Keratinocyte (primary cell): Measurements from ENCODE around the gene FBN1. TPM values are rescaled to one million over a fixed set of nuclear protein-coding genes. Genes with fewer than 3 reads are reported as not detected.

ENCODE experiments used
- DNase-seq: peaks from one replicate; pipeline ENCODE4 v3.0.0-alpha.2; 2011; ENCODE audit warnings: low read depth, missing footprints, low spot score
- FAIRE-seq: peaks from 2 replicates; lab custom pipeline; 2011; peaks lifted over from hg19 to GRCh38; lab: Jason Lieb, UNC
- H2AFZ ChIP-seq: 2 replicates; pipeline ENCODE4 v1.6.0; 2012; ENCODE audit warnings: low read length, control low read depth, inconsistent platforms; ENCODE audit not compliant: control insufficient read depth
- H3K27ac ChIP-seq: 2 replicates; pipeline ENCODE4 v1.5.1; 2011; ENCODE audit warnings: low read length; ENCODE audit not compliant: control insufficient read depth, insufficient read depth
- H3K27me3 ChIP-seq: 3 replicates; pipeline ENCODE4 v1.6.0; 2011; ENCODE audit warnings: low read length; ENCODE audit not compliant: control insufficient read depth, insufficient read depth; ENCODE audit errors: extremely low read depth
- H3K36me3 ChIP-seq, 2 experiments: 2 replicates in 1 of 2; 3 replicates in 1 of 2; pipeline ENCODE4 v1.5.1; 2011; ENCODE audit warnings: low read length in 2 of 2, mild to moderate bottlenecking in 1 of 2; ENCODE audit not compliant: control insufficient read depth in 2 of 2, insufficient read depth in 2 of 2; ENCODE audit errors: extremely low read depth in 1 of 2
- H3K4me1 ChIP-seq: 3 replicates; pipeline ENCODE4 v1.5.1; 2011; ENCODE audit warnings: low read length; ENCODE audit not compliant: control insufficient read depth, insufficient read depth; ENCODE audit errors: extremely low read depth
- H3K4me2 ChIP-seq: 3 replicates; pipeline ENCODE4 v1.6.0; 2011; ENCODE audit warnings: low read depth, low read length; ENCODE audit not compliant: control insufficient read depth, insufficient read depth; ENCODE audit errors: extremely low read depth
- H3K4me3 ChIP-seq, 3 experiments: fragments of 200-600 bp in 1 of 3; sonication (generic) in 1 of 3; 2 replicates in 2 of 3; 3 replicates in 1 of 3; pipeline ENCODE4 v1.5.1; 2011 to 2016; ENCODE audit warnings: low read length in 3 of 3, mild to moderate bottlenecking in 3 of 3, control low read depth in 2 of 3, inconsistent platforms in 1 of 3, low read depth in 1 of 3, mixed read lengths in 1 of 3, mixed run types in 1 of 3, moderate library complexity in 1 of 3; ENCODE audit not compliant: control insufficient read depth in 2 of 3, insufficient read depth in 2 of 3; ENCODE audit errors: extremely low read depth in 1 of 3
- H3K79me2 ChIP-seq: 2 replicates; pipeline ENCODE4 v1.6.0; 2012; ENCODE audit warnings: low read length; ENCODE audit not compliant: control insufficient read depth, insufficient read depth
- H3K9ac ChIP-seq: 3 replicates; pipeline ENCODE4 v1.6.0; 2011; ENCODE audit warnings: low read length; ENCODE audit not compliant: control insufficient read depth, insufficient read depth; ENCODE audit errors: extremely low read depth
- H3K9me1 ChIP-seq: 3 replicates; pipeline ENCODE4 v1.6.0; 2011; ENCODE audit warnings: low read length; ENCODE audit not compliant: control insufficient read depth, insufficient read depth; ENCODE audit errors: extremely low read depth
- H3K9me3 ChIP-seq: 2 replicates; pipeline ENCODE4 v1.5.1; 2012; ENCODE audit warnings: low read depth, low read length; ENCODE audit not compliant: control insufficient read depth
- H4K20me1 ChIP-seq: 3 replicates; pipeline ENCODE4 v1.6.0; 2011; ENCODE audit warnings: low read length; ENCODE audit not compliant: control insufficient read depth, insufficient read depth; ENCODE audit errors: extremely low read depth
- EZH2 ChIP-seq: IDR thresholded peaks from one replicate; pipeline ENCODE4 v1.6.1; 2012; ENCODE audit warnings: inconsistent platforms, mild to moderate bottlenecking, low read length, moderate library complexity
- dilution Hi-C: fragments of 300-500 bp; cut with MboI; formaldehyde crosslinking; loops from one replicate; pipeline ENCODE4 v1.7.0; 2020; ENCODE audit warnings: low sequenced_read_pairs; ENCODE audit not compliant: extremely low pct_ligation_motif_present
- polyA plus RNA-seq, 5 experiments: library from polyadenylated mRNA; depleted of rRNA in 3 of 5; stranded (reverse) in 3 of 5; stranded (forward) in 1 of 5; unstranded in 1 of 5; fragments of >200 nt; gene quantifications; 1 replicate in 1 of 5; 2 replicates in 3 of 5; 3 replicates in 1 of 5; pipeline versions ENCODE4 v1.2.1 to v1.2.3, GENCODE V29; 2011 to 2012; ENCODE audit warnings: missing spikeins in 2 of 5, low read depth in 1 of 5, low replicate concordance in 1 of 5
- TF ChIP-seq, protein P1 (sequence below), 3 experiments: IDR thresholded peaks in 1 of 3; conservative IDR thresholded peaks in 1 of 3; optimal IDR thresholded peaks in 1 of 3; 2 replicates in 2 of 3; 3 replicates in 1 of 3; pipeline versions ENCODE3 to v1.5.1; 2011; ENCODE audit warnings: low read length in 3 of 3, mild to moderate bottlenecking in 3 of 3, moderate library complexity in 2 of 3, control low read depth in 1 of 3, inconsistent platforms in 1 of 3; ENCODE audit not compliant: insufficient read depth in 2 of 3; ENCODE audit errors: extremely low read depth in 1 of 3

FBN1 gene
- polyA plus RNA-seq, 1 donor (not counting 4 experiments of a cell fraction or from before 2014, with no cell fraction given), result 3.5 TPM

DNA sequence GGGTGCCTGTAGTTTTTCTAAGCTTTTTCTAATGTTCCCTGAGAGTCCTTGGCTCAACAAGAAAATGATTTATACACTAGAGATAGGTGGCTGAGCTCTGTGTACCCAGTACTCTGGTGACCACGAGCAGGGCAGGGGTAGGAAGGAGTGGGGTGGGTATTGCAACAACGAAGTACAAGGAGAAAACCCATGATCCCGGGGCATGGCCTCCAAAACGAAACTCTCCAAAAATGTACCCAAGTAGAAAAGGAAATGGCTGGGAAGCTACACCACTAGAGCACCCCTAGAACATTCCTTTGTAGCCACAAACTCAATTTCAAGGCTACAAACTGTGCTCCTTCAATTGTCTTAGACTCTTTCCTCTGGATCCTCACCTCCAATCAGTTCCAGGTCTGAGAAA lies 175.4 kb downstream of the FBN1 start:
- Histone ChIP-seq H3K79me2 (no peaks in the 10 kb centered on the region), H3K9me3 (no peaks in the 10 kb centered on the region), H3K27me3 (no peaks in the 10 kb centered on the region), H3K9me1 (no peaks in the 10 kb centered on the region), H2AFZ (no peak overlapping the region), H3K9ac (no peak overlapping the region), H3K4me2 (no peak overlapping the region), H4K20me1 (no peaks in the 10 kb centered on the region), H3K4me3 (no peak overlapping the region), H3K36me3 (no peaks in the 10 kb centered on the region), H3K4me1 (peaks cover 9% of the 10 kb centered on the region), H3K27ac (no peak overlapping the region)
- dilution Hi-C loops, result no loop called here
- FAIRE-seq (no peak), DNase-seq (no peak)
- TF ChIP-seq, protein P1, sequence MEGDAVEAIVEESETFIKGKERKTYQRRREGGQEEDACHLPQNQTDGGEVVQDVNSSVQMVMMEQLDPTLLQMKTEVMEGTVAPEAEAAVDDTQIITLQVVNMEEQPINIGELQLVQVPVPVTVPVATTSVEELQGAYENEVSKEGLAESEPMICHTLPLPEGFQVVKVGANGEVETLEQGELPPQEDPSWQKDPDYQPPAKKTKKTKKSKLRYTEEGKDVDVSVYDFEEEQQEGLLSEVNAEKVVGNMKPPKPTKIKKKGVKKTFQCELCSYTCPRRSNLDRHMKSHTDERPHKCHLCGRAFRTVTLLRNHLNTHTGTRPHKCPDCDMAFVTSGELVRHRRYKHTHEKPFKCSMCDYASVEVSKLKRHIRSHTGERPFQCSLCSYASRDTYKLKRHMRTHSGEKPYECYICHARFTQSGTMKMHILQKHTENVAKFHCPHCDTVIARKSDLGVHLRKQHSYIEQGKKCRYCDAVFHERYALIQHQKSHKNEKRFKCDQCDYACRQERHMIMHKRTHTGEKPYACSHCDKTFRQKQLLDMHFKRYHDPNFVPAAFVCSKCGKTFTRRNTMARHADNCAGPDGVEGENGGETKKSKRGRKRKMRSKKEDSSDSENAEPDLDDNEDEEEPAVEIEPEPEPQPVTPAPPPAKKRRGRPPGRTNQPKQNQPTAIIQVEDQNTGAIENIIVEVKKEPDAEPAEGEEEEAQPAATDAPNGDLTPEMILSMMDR (optimal IDR thresholded peaks at IDR 0.05 in 1 of 3, IDR thresholded peaks at IDR 0.05 in 1 of 3, conservative IDR thresholded peaks at IDR 0.05 in 1 of 3; ENCODE audit: extremely low read depth in 1 of 3, insufficient read depth in 2 of 3, low read length in 3 of 3), result no peak
- TF ChIP-seq EZH2, result no peak

DNA sequence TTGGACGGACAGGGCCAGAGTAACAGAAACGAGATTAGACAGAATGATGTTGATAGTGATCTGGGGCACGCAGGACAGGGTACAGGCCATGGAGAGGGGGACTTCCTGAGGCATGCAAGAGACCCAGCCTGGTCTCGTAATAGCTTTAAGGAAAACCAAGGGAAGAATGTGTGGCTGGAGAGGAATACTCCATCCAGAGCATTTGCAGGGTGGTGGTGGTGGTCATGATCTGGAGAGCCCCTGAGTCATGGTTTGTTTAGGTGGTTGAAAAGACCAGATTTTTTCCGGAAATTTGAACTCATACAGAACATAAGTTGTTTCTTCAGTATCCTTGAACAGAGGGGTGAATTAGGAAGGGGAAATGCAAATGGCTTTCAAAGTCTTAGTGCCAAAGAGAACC lies 175.8 kb downstream of the FBN1 start:
- Histone ChIP-seq H3K79me2 (no peaks in the 10 kb centered on the region), H3K27me3 (no peaks in the 10 kb centered on the region), H3K27ac (no peak overlapping the region), H3K9me1 (no peaks in the 10 kb centered on the region), H3K4me2 (no peak overlapping the region), H4K20me1 (no peaks in the 10 kb centered on the region), H2AFZ (no peak overlapping the region), H3K36me3 (no peaks in the 10 kb centered on the region), H3K9ac (no peak overlapping the region), H3K4me1 (peaks cover 9% of the 10 kb centered on the region), H3K9me3 (no peaks in the 10 kb centered on the region), H3K4me3 (no peak overlapping the region)
- TF ChIP-seq EZH2, result no peak
- TF ChIP-seq, protein P1 (optimal IDR thresholded peaks at IDR 0.05 in 1 of 3, IDR thresholded peaks at IDR 0.05 in 1 of 3, conservative IDR thresholded peaks at IDR 0.05 in 1 of 3; ENCODE audit: extremely low read depth in 1 of 3, insufficient read depth in 2 of 3, low read length in 3 of 3), result no peak
- no peak for FAIRE-seq
- dilution Hi-C loops, result no loop called here
- no peak for DNase-seq
